Measurements from ENCODE around the gene RPL13A.

The RPL13A gene

DNA sequence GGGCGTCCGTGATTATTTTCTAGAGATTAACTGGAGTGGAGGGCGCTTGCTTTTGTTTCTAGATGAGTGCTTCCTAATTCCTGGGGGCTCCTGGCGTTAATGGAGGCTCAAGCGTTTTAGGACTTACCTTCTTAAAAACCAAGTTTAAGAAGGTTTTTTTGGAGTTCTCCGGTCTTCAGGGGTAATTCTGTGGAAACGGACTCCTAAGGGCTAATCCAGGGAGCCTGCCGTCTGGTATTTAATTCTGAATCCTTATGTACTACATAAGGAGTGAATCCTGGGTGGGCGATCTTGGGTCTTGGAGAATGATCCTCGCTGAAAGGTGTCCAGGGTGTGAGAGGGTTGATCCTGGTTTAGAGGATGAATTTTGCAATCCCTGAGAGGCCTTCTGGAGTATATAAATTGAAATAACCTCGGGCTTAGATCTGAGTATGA lies 9.2 kb downstream of the RPL13A start:
- Histone ChIP-seq H3K4me1 (ENCODE audit: control insufficient read depth, insufficient read depth, low read length) (peaks cover 29% of the 10 kb centered on the region), H3K9ac (ENCODE audit: low read length in 2 of 2) (peak overlapping the region; percentile 98)

DNA sequence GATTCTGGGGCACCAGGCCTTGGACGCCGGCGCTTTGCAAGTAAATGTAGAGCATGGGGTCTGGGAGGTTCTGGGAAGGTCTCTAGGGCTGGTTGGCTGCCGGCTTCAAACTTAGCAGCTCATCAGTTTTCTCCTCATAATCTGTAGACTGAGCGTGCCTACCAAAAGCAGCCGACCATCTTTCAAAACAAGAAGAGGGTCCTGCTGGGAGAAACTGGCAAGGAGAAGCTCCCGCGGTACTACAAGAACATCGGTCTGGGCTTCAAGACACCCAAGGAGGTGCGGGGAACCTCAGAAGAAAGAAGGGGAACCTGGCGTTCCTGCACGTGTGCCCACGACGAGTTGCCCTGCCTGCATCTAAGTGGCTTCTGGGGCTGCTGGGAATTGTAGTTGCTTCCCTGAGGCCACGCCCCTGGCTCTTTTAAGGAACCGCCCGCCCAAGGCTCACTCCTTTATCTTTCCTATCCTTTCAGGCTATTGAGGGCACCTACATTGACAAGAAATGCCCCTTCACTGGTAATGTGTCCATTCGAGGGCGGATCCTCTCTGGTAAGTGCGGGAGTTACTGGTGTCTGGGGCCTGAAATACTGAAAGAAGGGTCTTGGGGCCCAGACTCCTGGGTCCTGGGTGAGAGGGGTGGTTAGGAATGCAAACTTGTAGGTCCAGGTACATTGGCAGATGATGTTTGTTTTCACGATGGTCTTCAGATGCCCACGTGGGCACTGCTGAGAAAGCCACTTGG lies 9.8 kb downstream of the RPL13A start:
- Histone ChIP-seq H3K27me3 (ENCODE audit: control insufficient read depth in 1 of 2, insufficient read depth in 2 of 2, low read length in 2 of 2) (no peaks in the 10 kb centered on the region), H3K9ac (ENCODE audit: low read length in 2 of 2) (peak overlapping the region; percentile 98), H3K4me1 (ENCODE audit: control insufficient read depth, insufficient read depth, low read length) (peaks cover 29% of the 10 kb centered on the region), H3K36me3 (ENCODE audit: control insufficient read depth in 2 of 2, insufficient read depth in 2 of 2, low read length in 2 of 2) (peaks cover 34% of the 10 kb centered on the region in 2 donors), H3K4me3 (ENCODE audit: low read length in 2 of 2) (peak overlapping the region; percentile 94 to 97), H3K9me3 (ENCODE audit: control insufficient read depth in 2 of 2, low read length in 2 of 2) (no peaks in the 10 kb centered on the region), H3K27ac (ENCODE audit: low read length) (peak overlapping the region; percentile 92)

More for the DNA sequence above, 9.2 kb downstream of the RPL13A start:
- H3K4me3 ChIP-seq (ENCODE audit: low read length in 2 of 2) = peak overlapping the region; percentile 94 to 97
- H3K9me3 ChIP-seq (ENCODE audit: control insufficient read depth in 2 of 2, low read length in 2 of 2) = no peaks in the 10 kb centered on the region
- H3K27ac ChIP-seq (ENCODE audit: low read length) = peak overlapping the region; percentile 92
- no peaks in the 10 kb centered on the region for H3K27me3 ChIP-seq (ENCODE audit: control insufficient read depth in 1 of 2, insufficient read depth in 2 of 2, low read length in 2 of 2)
- peaks cover 37 to 40% of the 10 kb centered on the region in 2 donors for H3K36me3 ChIP-seq (ENCODE audit: control insufficient read depth in 2 of 2, insufficient read depth in 2 of 2, low read length in 2 of 2)

DNA sequence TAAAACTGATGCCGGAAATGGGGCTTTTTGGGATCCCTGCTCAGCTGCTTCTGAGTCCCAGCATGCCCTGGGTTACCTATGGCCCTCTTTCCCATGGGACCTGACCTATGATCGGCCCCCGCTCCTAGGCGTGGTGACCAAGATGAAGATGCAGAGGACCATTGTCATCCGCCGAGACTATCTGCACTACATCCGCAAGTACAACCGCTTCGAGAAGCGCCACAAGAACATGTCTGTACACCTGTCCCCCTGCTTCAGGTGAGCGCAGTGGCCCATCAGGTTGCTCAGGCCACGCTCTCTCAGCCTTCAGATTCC lies 10.3 kb downstream of the RPL13A start:
- Histone ChIP-seq H3K9me3 (ENCODE audit: control insufficient read depth in 2 of 2, low read length in 2 of 2) (no peaks in the 10 kb centered on the region), H3K27ac (ENCODE audit: low read length) (peak overlapping the region; percentile 18), H3K4me1 (ENCODE audit: control insufficient read depth, insufficient read depth, low read length) (peaks cover 29% of the 10 kb centered on the region), H3K9ac (ENCODE audit: low read length in 2 of 2) (peak overlapping the region in 1 of 2 donors; percentile 98), H3K36me3 (ENCODE audit: control insufficient read depth in 2 of 2, insufficient read depth in 2 of 2, low read length in 2 of 2) (peaks cover 28% of the 10 kb centered on the region in 2 donors), H3K27me3 (ENCODE audit: control insufficient read depth in 1 of 2, insufficient read depth in 2 of 2, low read length in 2 of 2) (no peaks in the 10 kb centered on the region), H3K4me3 (ENCODE audit: low read length in 2 of 2) (peak overlapping the region; percentile 94 to 97)

DNA sequence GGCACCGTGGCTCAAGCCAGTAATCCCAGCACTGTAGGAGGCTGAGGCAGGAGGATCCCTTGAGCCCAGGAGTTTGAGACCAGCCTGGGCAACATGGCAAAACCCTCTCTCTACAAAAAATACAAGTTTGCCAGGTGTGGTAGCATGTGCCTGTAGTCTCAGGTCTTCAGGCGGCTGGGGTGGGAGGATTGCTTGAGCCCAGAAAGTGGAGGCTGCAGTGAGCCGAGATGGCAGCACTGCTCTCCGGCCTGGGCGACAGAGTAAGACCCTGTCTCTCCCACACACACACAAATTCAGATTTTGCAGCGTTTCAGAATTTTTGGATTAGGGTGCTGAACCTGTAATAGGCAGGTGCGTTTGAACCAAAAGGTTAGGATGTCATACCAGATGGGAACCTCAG lies 11.1 kb downstream of the RPL13A start:
- Histone ChIP-seq H3K27ac (ENCODE audit: low read length) (no peak overlapping the region), H3K9ac (ENCODE audit: low read length in 2 of 2) (peak overlapping the region in 1 of 2 donors; percentile 17), H3K4me1 (ENCODE audit: control insufficient read depth, insufficient read depth, low read length) (peaks cover 33% of the 10 kb centered on the region), H3K36me3 (ENCODE audit: control insufficient read depth in 2 of 2, insufficient read depth in 2 of 2, low read length in 2 of 2) (peaks cover 24 to 27% of the 10 kb centered on the region in 2 donors), H3K4me3 (ENCODE audit: low read length in 2 of 2) (no peak overlapping the region), H3K27me3 (ENCODE audit: control insufficient read depth in 1 of 2, insufficient read depth in 2 of 2, low read length in 2 of 2) (no peaks in the 10 kb centered on the region), H3K9me3 (ENCODE audit: control insufficient read depth in 2 of 2, low read length in 2 of 2) (no peaks in the 10 kb centered on the region)

DNA sequence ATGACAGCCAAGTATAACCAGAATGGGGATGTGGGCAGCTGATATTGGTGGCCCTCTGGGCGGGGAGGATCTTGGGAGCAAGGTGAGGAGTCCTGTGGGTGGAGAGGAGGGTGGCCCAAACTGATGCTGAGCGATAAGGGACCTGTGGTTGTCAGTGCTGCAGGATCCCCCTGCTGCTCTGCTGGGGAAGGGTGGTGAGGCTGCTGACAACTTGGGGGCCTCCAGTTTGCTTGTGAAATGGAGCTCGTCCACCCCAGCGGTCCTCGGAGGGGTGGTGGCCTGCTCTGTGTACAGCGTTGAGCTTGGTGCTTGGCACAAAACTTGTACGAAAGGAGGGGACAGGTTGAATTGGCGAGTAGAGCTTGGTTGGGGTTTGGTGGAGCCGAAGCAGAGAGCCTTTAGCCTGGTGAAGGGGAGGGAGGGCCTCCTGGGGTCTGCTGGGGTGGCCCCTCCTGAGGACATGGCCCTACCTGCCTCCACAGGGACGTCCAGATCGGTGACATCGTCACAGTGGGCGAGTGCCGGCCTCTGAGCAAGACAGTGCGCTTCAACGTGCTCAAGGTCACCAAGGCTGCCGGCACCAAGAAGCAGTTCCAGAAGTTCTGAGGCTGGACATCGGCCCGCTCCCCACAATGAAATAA lies 11.7 kb downstream of the RPL13A start:
- no peak overlapping the region for H3K27ac ChIP-seq (ENCODE audit: low read length)
- peak overlapping the region in 1 of 2 donors; percentile 17 for H3K9ac ChIP-seq (ENCODE audit: low read length in 2 of 2)
- H3K9me3 ChIP-seq (ENCODE audit: control insufficient read depth in 2 of 2, low read length in 2 of 2) = no peaks in the 10 kb centered on the region
- peaks cover 24 to 27% of the 10 kb centered on the region in 2 donors for H3K36me3 ChIP-seq (ENCODE audit: control insufficient read depth in 2 of 2, insufficient read depth in 2 of 2, low read length in 2 of 2)
- no peak overlapping the region for H3K4me3 ChIP-seq (ENCODE audit: low read length in 2 of 2)
- peaks cover 34% of the 10 kb centered on the region for H3K4me1 ChIP-seq (ENCODE audit: control insufficient read depth, insufficient read depth, low read length)
- no peaks in the 10 kb centered on the region for H3K27me3 ChIP-seq (ENCODE audit: control insufficient read depth in 1 of 2, insufficient read depth in 2 of 2, low read length in 2 of 2)

DNA sequence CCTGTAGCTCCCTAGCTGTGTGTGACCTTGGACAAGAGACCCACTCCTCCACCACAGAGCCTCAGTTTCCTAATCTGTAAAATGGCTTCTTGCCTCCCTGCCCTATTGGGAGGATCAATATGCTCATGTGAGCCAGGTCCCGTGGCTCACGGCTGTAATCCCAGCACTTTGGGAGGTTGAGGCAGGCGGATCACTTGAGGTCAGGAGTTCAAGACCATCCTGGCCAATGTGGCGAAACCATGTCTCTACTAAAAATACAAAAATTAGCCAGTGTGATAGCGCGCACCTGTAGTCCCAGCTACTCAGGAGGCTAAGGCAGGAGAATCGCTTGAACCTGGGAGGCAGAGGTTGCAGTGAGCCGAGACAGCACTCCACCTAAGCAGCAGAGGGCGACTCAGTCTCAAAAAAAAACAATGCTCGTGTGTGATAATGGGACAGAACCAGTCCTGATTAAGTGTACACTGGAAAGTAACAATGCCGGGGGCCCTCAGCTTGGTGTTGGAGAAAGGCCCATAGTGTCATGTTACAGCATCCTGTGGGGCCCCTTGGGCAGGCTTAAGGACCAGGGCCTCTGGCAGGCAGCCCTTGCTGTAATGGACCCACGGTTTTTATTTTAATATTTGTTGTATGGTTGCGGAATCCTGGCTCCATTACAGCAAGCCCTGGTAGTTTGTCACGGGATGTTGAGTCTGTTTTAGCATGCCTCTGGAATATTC lies 15.6 kb downstream of the RPL13A start:
- Histone ChIP-seq H3K27me3 (ENCODE audit: control insufficient read depth in 1 of 2, insufficient read depth in 2 of 2, low read length in 2 of 2) (no peaks in the 10 kb centered on the region), H3K4me3 (ENCODE audit: low read length in 2 of 2) (no peak overlapping the region), H3K4me1 (ENCODE audit: control insufficient read depth, insufficient read depth, low read length) (peaks cover 23% of the 10 kb centered on the region), H3K27ac (ENCODE audit: low read length) (no peak overlapping the region), H3K9ac (ENCODE audit: low read length in 2 of 2) (no peak overlapping the region), H3K36me3 (ENCODE audit: control insufficient read depth in 2 of 2, insufficient read depth in 2 of 2, low read length in 2 of 2) (peaks cover 16 to 18% of the 10 kb centered on the region in 2 donors), H3K9me3 (ENCODE audit: control insufficient read depth in 2 of 2, low read length in 2 of 2) (no peaks in the 10 kb centered on the region)

DNA sequence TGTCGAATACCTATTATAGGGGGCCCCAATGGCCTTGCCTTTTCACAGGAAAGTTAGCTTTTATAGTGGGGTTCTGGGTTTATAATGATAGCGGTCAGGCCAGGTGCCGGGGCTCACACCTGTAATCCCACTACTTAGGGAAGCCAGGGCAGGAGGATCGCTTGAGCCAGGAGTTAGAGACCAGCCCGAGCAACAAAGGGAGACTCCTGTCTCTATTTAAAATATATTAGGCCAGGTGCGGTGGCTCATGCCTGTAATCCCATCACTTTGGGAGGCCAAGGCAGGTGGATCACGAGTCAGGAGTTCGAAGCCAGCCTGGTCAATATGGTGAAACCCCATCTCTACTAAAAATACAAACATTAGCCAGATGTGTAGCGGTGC lies 16.2 kb downstream of the RPL13A start:
- Histone ChIP-seq H3K9ac (ENCODE audit: low read length in 2 of 2) (no peak overlapping the region), H3K36me3 (ENCODE audit: control insufficient read depth in 2 of 2, insufficient read depth in 2 of 2, low read length in 2 of 2) (peaks cover 10 to 12% of the 10 kb centered on the region in 2 donors), H3K27me3 (ENCODE audit: control insufficient read depth in 1 of 2, insufficient read depth in 2 of 2, low read length in 2 of 2) (no peaks in the 10 kb centered on the region), H3K9me3 (ENCODE audit: control insufficient read depth in 2 of 2, low read length in 2 of 2) (no peaks in the 10 kb centered on the region), H3K27ac (ENCODE audit: low read length) (no peak overlapping the region), H3K4me3 (ENCODE audit: low read length in 2 of 2) (no peak overlapping the region), H3K4me1 (ENCODE audit: control insufficient read depth, insufficient read depth, low read length) (peaks cover 17% of the 10 kb centered on the region)

DNA sequence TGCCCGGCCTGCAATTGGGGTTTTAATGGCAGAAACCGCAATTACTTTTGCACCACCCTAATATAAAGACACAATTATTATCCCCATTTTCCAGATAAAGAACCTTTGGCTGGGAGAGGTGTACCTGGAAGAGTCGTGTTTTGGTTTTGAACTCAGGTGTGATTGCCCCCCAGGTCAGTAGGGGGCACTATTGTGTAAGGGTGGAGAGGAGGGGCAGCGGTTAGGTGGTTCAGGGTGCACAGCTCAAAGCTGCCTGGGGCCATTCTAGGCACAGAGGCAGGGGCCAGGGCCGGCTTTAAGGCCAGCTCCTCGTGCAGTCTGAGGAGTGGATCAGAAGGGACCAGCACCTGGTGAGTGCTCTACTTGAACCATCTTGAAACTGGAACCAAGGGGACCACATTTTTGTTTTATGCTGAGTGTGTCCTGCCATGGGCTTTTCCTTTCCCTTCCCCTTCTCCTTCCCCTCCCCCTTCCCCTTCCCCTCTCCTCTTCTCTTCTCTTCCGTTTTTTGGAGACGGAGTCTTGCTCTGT lies 19.2 kb downstream of the RPL13A start:
- H3K9me3 ChIP-seq (ENCODE audit: control insufficient read depth in 2 of 2, low read length in 2 of 2) = no peaks in the 10 kb centered on the region
- no peaks in the 10 kb centered on the region for H3K27me3 ChIP-seq (ENCODE audit: control insufficient read depth in 1 of 2, insufficient read depth in 2 of 2, low read length in 2 of 2)
- H3K27ac ChIP-seq (ENCODE audit: low read length) = no peak overlapping the region
- no peak overlapping the region for H3K4me3 ChIP-seq (ENCODE audit: low read length in 2 of 2)
- H3K9ac ChIP-seq (ENCODE audit: low read length in 2 of 2) = no peak overlapping the region
- no peaks in the 10 kb centered on the region for H3K36me3 ChIP-seq (ENCODE audit: control insufficient read depth in 2 of 2, insufficient read depth in 2 of 2, low read length in 2 of 2)
- peaks cover 8% of the 10 kb centered on the region for H3K4me1 ChIP-seq (ENCODE audit: control insufficient read depth, insufficient read depth, low read length)

DNA sequence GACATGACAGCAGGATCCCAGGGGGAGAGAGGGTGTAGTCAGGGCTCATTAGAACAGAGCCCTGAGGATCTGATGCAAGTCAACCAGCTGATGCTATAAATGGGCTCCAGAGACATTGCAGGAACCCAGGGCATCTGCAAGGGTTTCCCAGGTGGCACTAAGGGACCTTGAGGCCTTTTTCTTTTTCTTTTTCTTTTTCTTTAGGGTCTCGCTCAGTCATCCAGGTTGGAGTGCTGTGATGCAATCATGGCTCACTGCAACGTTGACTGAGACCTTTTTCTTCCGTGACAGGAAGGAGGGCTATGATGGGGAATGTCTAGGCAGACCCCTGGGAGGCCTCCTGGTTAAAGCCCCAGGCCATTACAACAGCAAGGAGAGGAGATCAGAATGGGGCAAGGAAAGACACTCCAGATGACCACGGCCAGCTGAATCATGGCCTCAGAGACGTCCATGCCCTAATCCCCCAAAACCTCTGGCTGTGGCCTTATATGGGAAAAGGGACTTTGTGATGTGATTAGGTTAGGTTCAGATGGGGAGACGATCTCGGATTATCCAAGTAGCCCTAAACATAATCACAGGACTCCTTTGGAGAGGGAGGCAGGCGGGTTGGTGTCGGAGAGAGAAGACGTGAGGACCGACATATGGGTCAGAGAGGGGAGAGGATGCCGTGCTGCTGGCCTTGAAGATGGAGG lies 20.5 kb downstream of the RPL13A start:
- peaks cover 18% of the 10 kb centered on the region for H3K4me1 ChIP-seq (ENCODE audit: control insufficient read depth, insufficient read depth, low read length)
- no peak overlapping the region for H3K9ac ChIP-seq (ENCODE audit: low read length in 2 of 2)
- H3K4me3 ChIP-seq (ENCODE audit: low read length in 2 of 2) = no peak overlapping the region
- H3K36me3 ChIP-seq (ENCODE audit: control insufficient read depth in 2 of 2, insufficient read depth in 2 of 2, low read length in 2 of 2) = no peaks in the 10 kb centered on the region
- no peaks in the 10 kb centered on the region for H3K27me3 ChIP-seq (ENCODE audit: control insufficient read depth in 1 of 2, insufficient read depth in 2 of 2, low read length in 2 of 2)
- no peak overlapping the region for H3K27ac ChIP-seq (ENCODE audit: low read length)
- no peaks in the 10 kb centered on the region for H3K9me3 ChIP-seq (ENCODE audit: control insufficient read depth in 2 of 2, low read length in 2 of 2)

DNA sequence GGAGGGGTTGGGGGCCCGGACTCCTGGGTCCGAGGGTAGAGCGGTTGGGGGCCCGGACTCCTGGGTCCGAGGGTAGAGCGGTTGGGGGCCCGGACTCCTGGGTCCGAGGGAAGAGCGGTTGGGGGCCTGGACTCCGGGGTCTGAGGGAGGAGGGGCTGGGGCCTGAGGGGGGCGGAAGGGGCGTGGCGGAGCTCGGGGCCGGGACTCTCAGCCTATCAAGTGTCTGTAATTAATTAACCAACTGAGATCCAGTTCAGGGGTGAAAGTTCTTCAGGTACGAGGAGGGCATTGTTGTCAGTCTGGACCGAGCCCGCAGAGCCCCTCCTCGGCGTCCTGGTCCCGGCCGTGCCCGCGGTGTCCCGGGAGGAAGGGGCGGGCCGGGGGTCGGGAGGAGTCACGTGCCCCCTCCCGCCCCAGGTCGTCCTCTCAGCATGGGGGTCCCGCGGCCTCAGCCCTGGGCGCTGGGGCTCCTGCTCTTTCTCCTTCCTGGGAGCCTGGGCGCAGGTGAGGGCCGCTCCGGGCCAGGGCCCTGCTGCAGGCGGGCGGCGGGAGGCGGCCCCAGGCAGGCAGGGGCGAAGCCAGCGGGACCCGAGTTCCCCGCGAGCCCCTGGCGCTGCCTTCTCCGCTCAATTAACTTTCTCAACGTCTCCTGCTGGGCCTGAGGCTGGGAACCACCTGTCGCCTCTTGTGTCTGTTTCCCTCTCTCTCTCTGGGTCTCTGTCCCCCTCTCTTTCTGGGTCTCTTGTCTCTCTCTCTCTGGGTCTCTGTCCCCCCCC lies 25.8 kb downstream of the RPL13A start:
- peak overlapping the region; percentile 64 to 81 for H3K4me3 ChIP-seq (ENCODE audit: low read length in 2 of 2)
- H3K4me1 ChIP-seq (ENCODE audit: control insufficient read depth, insufficient read depth, low read length) = peaks cover 21% of the 10 kb centered on the region
- H3K36me3 ChIP-seq (ENCODE audit: control insufficient read depth in 2 of 2, insufficient read depth in 2 of 2, low read length in 2 of 2) = peaks cover 0 to 4% of the 10 kb centered on the region in 2 donors
- H3K9ac ChIP-seq (ENCODE audit: low read length in 2 of 2) = peak overlapping the region; percentile 68 to 82
- peak overlapping the region; percentile 92 for H3K27ac ChIP-seq (ENCODE audit: low read length)
- no peaks in the 10 kb centered on the region for H3K9me3 ChIP-seq (ENCODE audit: control insufficient read depth in 2 of 2, low read length in 2 of 2)
- H3K27me3 ChIP-seq (ENCODE audit: control insufficient read depth in 1 of 2, insufficient read depth in 2 of 2, low read length in 2 of 2) = no peaks in the 10 kb centered on the region
